ENCODE data around the gene LRRC7.

The LRRC7 gene

GRCh38 chr1:69824932-69825331 is 257.2 kb downstream of the LRRC7 start:
- no peak for TF ChIP-seq CTCF (IDR thresholded peaks at IDR 0.05; ENCODE audit: control insufficient read depth, extremely low read depth, insufficient read depth)
- H3K4me3 ChIP-seq (ENCODE audit: low read depth, low read length), result no peak overlapping the region
- peak; percentile 23 for DNase-seq (ENCODE audit: low read depth)

- no peak overlapping the region for H3K4me3 ChIP-seq (ENCODE audit: low read depth, low read length)
- TF ChIP-seq CTCF (IDR thresholded peaks at IDR 0.05; ENCODE audit: control insufficient read depth, extremely low read depth, insufficient read depth), result no peak
- no peak for DNase-seq (ENCODE audit: low read depth)
These were observed 260.0 kb downstream of the LRRC7 start for GRCh38 chr1:69827732-69828131.

GRCh38 chr1:69833536-69833935 is 265.8 kb downstream of the LRRC7 start:
- no peak for DNase-seq (ENCODE audit: low read depth)
- no peak overlapping the region for H3K4me3 ChIP-seq (ENCODE audit: low read depth, low read length)
- TF ChIP-seq CTCF (IDR thresholded peaks at IDR 0.05; ENCODE audit: control insufficient read depth, extremely low read depth, insufficient read depth), result no peak

- DNase-seq (ENCODE audit: low read depth), result no peak
- H3K4me3 ChIP-seq (ENCODE audit: low read depth, low read length), result no peak overlapping the region
- no peak for TF ChIP-seq CTCF (IDR thresholded peaks at IDR 0.05; ENCODE audit: control insufficient read depth, extremely low read depth, insufficient read depth)
These were observed 266.6 kb downstream of the LRRC7 start for GRCh38 chr1:69834336-69834735.

- DNase-seq (ENCODE audit: low read depth), result no peak
- H3K4me3 ChIP-seq (ENCODE audit: low read depth, low read length), result no peak overlapping the region
These were observed 268.2 kb downstream of the LRRC7 start for GRCh38 chr1:69835955-69836354.

GRCh38 chr1:69836971-69837636 is 269.4 kb downstream of the LRRC7 start:
- no peak for DNase-seq (ENCODE audit: low read depth)
- TF ChIP-seq CTCF (IDR thresholded peaks at IDR 0.05; ENCODE audit: control insufficient read depth, extremely low read depth, insufficient read depth), result no peak

More at GRCh38 chr1:69835955-69836354, 268.2 kb downstream of the LRRC7 start:
- no peak for TF ChIP-seq CTCF (IDR thresholded peaks at IDR 0.05; ENCODE audit: control insufficient read depth, extremely low read depth, insufficient read depth)

GRCh38 chr1:69842326-69842725 is 274.6 kb downstream of the LRRC7 start:
- DNase-seq (ENCODE audit: low read depth), result no peak
- H3K4me3 ChIP-seq (ENCODE audit: low read depth, low read length), result no peak overlapping the region
- no peak for TF ChIP-seq CTCF (IDR thresholded peaks at IDR 0.05; ENCODE audit: control insufficient read depth, extremely low read depth, insufficient read depth)

More at GRCh38 chr1:69836971-69837636, 269.4 kb downstream of the LRRC7 start:
- H3K4me3 ChIP-seq (ENCODE audit: low read depth, low read length), result no peak overlapping the region
